Lower leg skin (tissue), 3 donors: ENCODE measurements around the gene PWWP2A.

Source experiments
- POLR2A ChIP-seq, 2 donors: fragments of 450-650 bp; IDR thresholded peaks; one replicate each; pipeline ENCODE4 v1.6.1; 2016 to 2017; ENCODE audit warnings: antibody characterized with exemption in 2 of 2, mild to moderate bottlenecking in 1 of 2, moderate library complexity in 1 of 2
- TF ChIP-seq, protein P1 (sequence below), 3 donors: fragments of 450-650 bp; IDR thresholded peaks; one replicate each; pipeline ENCODE4 v1.5.1; 2016; ENCODE audit warnings: antibody characterized with exemption in 3 of 3, mild to moderate bottlenecking in 3 of 3, moderate library complexity in 2 of 3

DNA sequence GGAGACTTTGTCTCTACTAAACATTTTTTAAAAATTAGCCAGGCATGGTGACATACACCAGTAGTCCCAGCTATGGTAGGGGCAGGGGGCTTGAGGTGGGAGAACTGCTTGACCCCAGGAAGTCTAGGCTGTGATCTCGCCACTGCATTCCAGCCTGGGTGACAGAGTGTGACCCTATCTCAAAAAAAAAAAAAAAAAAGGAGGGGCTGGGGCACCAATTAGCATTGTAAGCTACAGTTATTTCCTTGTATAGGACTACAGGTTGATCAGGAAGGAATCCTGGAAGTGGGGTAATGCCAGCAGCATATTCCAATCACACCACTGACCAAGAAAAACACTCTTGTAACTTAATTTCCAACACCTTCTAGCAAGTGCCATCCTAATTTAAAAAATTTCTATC is 32.1 kb downstream of the PWWP2A start:
- TF ChIP-seq POLR2A (IDR thresholded peaks at IDR 0.05): no peak
- TF ChIP-seq, protein P1, sequence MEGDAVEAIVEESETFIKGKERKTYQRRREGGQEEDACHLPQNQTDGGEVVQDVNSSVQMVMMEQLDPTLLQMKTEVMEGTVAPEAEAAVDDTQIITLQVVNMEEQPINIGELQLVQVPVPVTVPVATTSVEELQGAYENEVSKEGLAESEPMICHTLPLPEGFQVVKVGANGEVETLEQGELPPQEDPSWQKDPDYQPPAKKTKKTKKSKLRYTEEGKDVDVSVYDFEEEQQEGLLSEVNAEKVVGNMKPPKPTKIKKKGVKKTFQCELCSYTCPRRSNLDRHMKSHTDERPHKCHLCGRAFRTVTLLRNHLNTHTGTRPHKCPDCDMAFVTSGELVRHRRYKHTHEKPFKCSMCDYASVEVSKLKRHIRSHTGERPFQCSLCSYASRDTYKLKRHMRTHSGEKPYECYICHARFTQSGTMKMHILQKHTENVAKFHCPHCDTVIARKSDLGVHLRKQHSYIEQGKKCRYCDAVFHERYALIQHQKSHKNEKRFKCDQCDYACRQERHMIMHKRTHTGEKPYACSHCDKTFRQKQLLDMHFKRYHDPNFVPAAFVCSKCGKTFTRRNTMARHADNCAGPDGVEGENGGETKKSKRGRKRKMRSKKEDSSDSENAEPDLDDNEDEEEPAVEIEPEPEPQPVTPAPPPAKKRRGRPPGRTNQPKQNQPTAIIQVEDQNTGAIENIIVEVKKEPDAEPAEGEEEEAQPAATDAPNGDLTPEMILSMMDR (IDR thresholded peaks at IDR 0.05): no peak
